ENCODE results near the gene EMC9. TPM values are rescaled to one million over a fixed set of nuclear protein-coding genes. Genes with fewer than 3 reads are reported as not detected.

EMC9 gene
- total RNA-seq, 1 donor from 2014 or later: 14.5 TPM

DNA sequence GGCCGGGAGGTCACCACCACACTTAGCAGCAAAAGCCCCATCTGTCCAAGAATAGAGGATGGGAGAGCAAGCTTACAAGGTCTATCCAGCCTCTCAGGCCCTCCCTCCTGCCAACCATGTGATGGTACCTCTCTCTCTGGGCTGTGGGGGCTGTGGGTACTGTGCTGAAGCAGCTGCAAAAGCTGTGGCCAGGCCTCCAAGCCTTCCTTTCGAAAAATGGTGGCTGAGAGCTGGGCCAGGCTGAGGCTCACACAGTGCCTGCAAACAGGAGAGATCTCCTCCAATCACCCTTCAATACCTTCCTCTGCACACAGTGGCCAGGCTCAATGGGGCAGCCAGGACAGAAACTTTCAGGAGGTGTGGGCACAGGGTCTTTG lies 46.1 kb upstream of the EMC9 start:
- DNase-seq: no peak
- TF ChIP-seq, protein P1, sequence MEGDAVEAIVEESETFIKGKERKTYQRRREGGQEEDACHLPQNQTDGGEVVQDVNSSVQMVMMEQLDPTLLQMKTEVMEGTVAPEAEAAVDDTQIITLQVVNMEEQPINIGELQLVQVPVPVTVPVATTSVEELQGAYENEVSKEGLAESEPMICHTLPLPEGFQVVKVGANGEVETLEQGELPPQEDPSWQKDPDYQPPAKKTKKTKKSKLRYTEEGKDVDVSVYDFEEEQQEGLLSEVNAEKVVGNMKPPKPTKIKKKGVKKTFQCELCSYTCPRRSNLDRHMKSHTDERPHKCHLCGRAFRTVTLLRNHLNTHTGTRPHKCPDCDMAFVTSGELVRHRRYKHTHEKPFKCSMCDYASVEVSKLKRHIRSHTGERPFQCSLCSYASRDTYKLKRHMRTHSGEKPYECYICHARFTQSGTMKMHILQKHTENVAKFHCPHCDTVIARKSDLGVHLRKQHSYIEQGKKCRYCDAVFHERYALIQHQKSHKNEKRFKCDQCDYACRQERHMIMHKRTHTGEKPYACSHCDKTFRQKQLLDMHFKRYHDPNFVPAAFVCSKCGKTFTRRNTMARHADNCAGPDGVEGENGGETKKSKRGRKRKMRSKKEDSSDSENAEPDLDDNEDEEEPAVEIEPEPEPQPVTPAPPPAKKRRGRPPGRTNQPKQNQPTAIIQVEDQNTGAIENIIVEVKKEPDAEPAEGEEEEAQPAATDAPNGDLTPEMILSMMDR (IDR thresholded peaks at IDR 0.05; ENCODE audit: borderline replicate concordance): no peak
- Histone ChIP-seq H3K27me3 (ENCODE audit: low read depth) (no peaks in the 10 kb centered on the region), H3K4me3 (peak overlapping the region; percentile 83), H3K9me3 (replicated peaks) (no peaks in the 10 kb centered on the region), H3K4me1 (peaks cover 21% of the 10 kb centered on the region), H3K27ac (replicated peaks) (no peak overlapping the region), H3K36me3 (peaks cover 69% of the 10 kb centered on the region)
- intact Hi-C loops (cut with micrococcal nuclease): no loop called here

DNA sequence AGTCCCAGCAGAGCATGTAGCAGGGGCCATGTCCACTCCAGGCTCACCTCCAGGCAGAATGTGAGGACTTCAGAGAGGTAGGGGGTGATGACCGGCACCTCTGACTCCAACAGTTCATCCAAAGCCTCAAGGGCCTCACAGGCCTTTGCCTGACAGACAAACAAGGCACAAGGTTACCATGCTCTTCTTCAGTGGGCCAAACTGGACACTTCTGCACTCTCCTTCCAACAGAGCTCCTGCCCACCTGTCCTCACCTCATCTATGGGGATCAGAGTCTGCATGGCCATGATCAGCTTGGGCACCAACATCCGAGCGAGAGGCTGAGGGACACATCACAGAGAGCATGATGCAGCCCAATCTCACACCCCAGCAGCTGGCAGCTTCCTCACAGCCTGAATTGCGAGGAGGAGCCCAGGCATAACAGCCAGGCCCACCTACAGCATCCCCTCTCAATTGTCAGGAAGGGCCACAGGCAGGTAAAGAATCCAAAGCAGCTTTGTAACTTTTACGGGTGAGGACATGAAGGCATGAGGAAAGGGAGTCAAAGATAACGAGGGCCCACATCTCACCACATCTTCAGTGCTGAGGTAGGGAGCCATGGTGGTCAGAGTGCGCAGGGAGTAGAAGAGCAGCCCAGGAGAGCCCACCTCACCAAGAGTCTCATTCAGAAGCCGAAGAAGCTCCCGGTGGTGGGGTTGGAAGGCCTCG lies 45.6 kb upstream of the EMC9 start:
- H3K36me3 ChIP-seq: peaks cover 69% of the 10 kb centered on the region
- no peak overlapping the region for H3K4me3 ChIP-seq
- DNase-seq: no peak
- intact Hi-C loops (cut with micrococcal nuclease): no loop called here
- H3K27ac ChIP-seq (replicated peaks): no peak overlapping the region
- peaks cover 21% of the 10 kb centered on the region for H3K4me1 ChIP-seq
- H3K9me3 ChIP-seq (replicated peaks): no peaks in the 10 kb centered on the region
- no peaks in the 10 kb centered on the region for H3K27me3 ChIP-seq (ENCODE audit: low read depth)
- TF ChIP-seq, protein P1 (IDR thresholded peaks at IDR 0.05; ENCODE audit: borderline replicate concordance): no peak

DNA sequence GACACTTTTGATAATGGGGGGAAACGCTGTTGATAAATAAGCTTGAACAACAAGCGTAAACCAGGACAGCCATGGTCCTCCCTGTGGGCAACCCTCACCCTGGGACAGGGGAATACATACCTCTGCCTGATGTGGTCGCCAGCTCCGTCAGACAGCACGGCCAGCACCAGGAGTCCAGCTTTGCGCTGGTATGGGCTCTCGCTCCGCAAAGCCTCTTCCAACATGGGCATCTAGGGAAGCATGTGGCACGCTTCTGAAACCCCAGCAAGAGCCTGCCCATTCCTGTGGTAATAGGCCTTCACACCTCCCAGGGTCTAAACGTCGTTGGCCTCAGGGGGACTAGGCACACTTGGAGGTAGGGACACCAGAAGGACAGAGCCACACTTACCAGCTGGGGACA lies 44.4 kb upstream of the EMC9 start:
- Histone ChIP-seq H3K36me3 (peaks cover 70% of the 10 kb centered on the region), H3K27me3 (ENCODE audit: low read depth) (no peaks in the 10 kb centered on the region), H3K9me3 (replicated peaks) (no peaks in the 10 kb centered on the region), H3K27ac (replicated peaks) (no peak overlapping the region), H3K4me1 (peaks cover 22% of the 10 kb centered on the region), H3K4me3 (no peak overlapping the region)
- no peak for DNase-seq
- intact Hi-C loops (cut with micrococcal nuclease): no loop called here
- TF ChIP-seq, protein P1 (IDR thresholded peaks at IDR 0.05; ENCODE audit: borderline replicate concordance): no peak

DNA sequence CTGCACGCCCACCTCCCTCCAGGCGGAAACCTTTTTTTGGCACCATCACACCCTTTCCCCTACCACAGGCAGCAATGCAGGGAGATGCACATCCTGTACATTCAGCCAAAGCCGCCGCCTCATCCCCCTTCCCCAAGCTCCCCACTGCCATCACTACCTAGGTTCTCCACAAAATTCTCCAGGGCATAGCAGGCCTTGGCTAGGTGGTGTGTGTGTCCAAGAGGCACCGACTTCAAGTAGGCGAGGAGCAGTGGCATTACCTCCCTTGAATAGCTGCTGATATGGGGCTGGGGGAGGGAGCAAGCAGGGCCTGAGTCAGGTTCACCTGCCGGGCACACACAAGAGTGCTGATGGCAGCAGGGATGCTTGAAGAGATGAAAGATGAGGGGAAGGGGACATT lies 43.6 kb upstream of the EMC9 start:
- Histone ChIP-seq H3K4me3 (no peak overlapping the region), H3K27ac (replicated peaks) (no peak overlapping the region), H3K4me1 (peaks cover 30% of the 10 kb centered on the region), H3K36me3 (peaks cover 65% of the 10 kb centered on the region), H3K27me3 (ENCODE audit: low read depth) (no peaks in the 10 kb centered on the region), H3K9me3 (replicated peaks) (no peaks in the 10 kb centered on the region)
- no peak for DNase-seq
- intact Hi-C loops (cut with micrococcal nuclease): no loop called here
- TF ChIP-seq, protein P1 (IDR thresholded peaks at IDR 0.05; ENCODE audit: borderline replicate concordance): no peak

DNA sequence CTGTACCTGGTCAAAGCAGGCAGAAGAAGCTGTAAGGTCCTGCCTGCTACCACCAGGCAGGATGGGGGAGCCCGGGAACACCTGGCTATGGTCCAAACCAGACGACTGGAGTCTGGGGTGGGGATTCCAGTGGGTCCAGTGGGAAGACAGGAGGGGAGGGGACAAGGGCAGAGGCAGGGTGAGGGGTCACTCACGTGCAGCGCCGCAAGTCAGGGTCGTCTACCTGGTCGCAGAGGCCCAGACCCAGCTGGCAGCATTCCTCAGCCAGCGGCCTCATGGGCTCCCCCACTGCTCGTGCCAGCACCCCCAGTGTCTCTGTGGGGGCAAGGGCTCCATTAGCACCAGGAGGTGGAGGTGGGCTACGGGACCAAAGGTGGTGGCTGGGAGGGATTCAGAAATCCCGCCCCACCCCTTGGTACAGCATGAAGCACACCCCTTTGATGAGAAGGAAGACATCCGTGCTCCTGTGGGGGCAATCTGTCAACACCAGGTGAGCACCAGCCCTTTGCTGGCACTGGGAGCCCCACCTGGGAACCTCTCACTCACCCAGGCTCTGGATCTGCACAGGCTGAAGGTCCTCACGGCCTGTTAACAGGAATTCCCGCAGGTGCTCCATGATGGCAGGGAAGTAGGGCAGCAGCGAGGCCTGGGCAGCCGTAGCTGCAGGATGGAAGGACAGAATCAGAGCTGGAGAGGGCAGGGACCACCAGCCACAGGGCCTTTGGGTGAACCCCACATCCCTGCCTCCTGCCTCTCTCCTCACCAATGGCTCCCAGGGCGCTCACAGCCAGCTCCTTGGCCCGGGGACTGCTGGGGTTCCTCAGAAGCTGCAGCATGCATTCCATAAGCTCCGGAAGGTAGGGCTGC lies 42.9 kb upstream of the EMC9 start:
- H3K4me3 ChIP-seq: no peak overlapping the region
- peaks cover 68% of the 10 kb centered on the region for H3K36me3 ChIP-seq
- DNase-seq: no peak
- intact Hi-C loops (cut with micrococcal nuclease): no loop called here
- H3K27ac ChIP-seq (replicated peaks): no peak overlapping the region
- no peaks in the 10 kb centered on the region for H3K27me3 ChIP-seq (ENCODE audit: low read depth)
- H3K4me1 ChIP-seq: peaks cover 36% of the 10 kb centered on the region
- TF ChIP-seq, protein P1 (IDR thresholded peaks at IDR 0.05; ENCODE audit: borderline replicate concordance): no peak
- no peaks in the 10 kb centered on the region for H3K9me3 ChIP-seq (replicated peaks)
